SK-N-SH treated with all-trans-retinoic acid at 6 μM for 48 hours (cell line): ENCODE results near the gene ERCC2.

Experiments
- ATAC-seq: fragments of 200-7000 bp; cut with Tn5 transposase; 3 replicates; pipeline ENCODE4 v1.9.1; 2020; ENCODE audit warnings: mild to moderate bottlenecking, moderate library complexity
- ARNTL ChIP-seq: fragments of 450-650 bp; formaldehyde crosslinking; IDR thresholded peaks from 2 replicates; pipeline ENCODE4 v1.5.0; 2020; ENCODE audit warnings: low read depth, mild to moderate bottlenecking, moderate library complexity, borderline replicate concordance
- CSDC2 ChIP-seq: fragments of 250-450 bp; sonication (Bioruptor Pico); IDR thresholded peaks from 2 replicates; pipeline ENCODE4 v1.5.0; 2020; ENCODE audit warnings: mild to moderate bottlenecking, moderate library complexity
- ISL1 ChIP-seq: fragments of 250-450 bp; sonication (Bioruptor Pico); IDR thresholded peaks from 2 replicates; pipeline ENCODE4 v2.1.2; 2022; ENCODE audit warnings: mild to moderate bottlenecking, moderate library complexity
- OSR1 ChIP-seq: fragments of 250-450 bp; sonication (Bioruptor Pico); IDR thresholded peaks from 2 replicates; pipeline ENCODE4 v1.8.0; 2022; ENCODE audit warnings: moderate library complexity, mild to moderate bottlenecking, inconsistent platforms
- POU6F1 ChIP-seq: fragments of 250-450 bp; sonication (Bioruptor Pico); IDR thresholded peaks from 2 replicates; pipeline ENCODE4 v1.8.0; 2021; ENCODE audit warnings: low read depth, mild to moderate bottlenecking, moderate library complexity, borderline replicate concordance
- PPARA ChIP-seq: fragments of 250-450 bp; sonication (Bioruptor Pico); IDR thresholded peaks from 2 replicates; pipeline ENCODE4 v1.5.0; 2020; ENCODE audit warnings: mild to moderate bottlenecking, borderline replicate concordance
- RARB ChIP-seq: fragments of 250-450 bp; sonication (Bioruptor Pico); IDR thresholded peaks from 2 replicates; pipeline ENCODE4 v1.8.0; 2021; ENCODE audit warnings: mild to moderate bottlenecking, moderate library complexity
- SNAI2 ChIP-seq: fragments of 250-450 bp; sonication (Bioruptor Pico); IDR thresholded peaks from 2 replicates; pipeline ENCODE4 v1.5.0; 2020; ENCODE audit warnings: mild to moderate bottlenecking, moderate library complexity
- TOX ChIP-seq: fragments of 250-450 bp; sonication (Bioruptor Pico); IDR thresholded peaks from 2 replicates; pipeline ENCODE4 v1.8.0; 2021; ENCODE audit warnings: mild to moderate bottlenecking, moderate library complexity, borderline replicate concordance
- ZFP3 ChIP-seq: fragments of 250-450 bp; sonication (Bioruptor Pico); IDR thresholded peaks from 2 replicates; pipeline ENCODE4 v1.5.0; 2020; ENCODE audit warnings: mild to moderate bottlenecking, moderate library complexity
- ZFP30 ChIP-seq: fragments of 450-650 bp; formaldehyde crosslinking; IDR thresholded peaks from 2 replicates; pipeline ENCODE4 v1.5.0; 2022; ENCODE audit warnings: mild to moderate bottlenecking, moderate library complexity
- ZNF565 ChIP-seq: fragments of 450-650 bp; formaldehyde crosslinking; conservative IDR thresholded peaks from 2 replicates; pipeline ENCODE4 v1.5.0; 2020; ENCODE audit warnings: low read depth, mild to moderate bottlenecking, moderate library complexity
- ZNF70 ChIP-seq: fragments of 450-650 bp; formaldehyde crosslinking; IDR thresholded peaks from 2 replicates; pipeline ENCODE4 v1.5.0; 2020; ENCODE audit warnings: mild to moderate bottlenecking, moderate library complexity
- ZNF8 ChIP-seq: fragments of 450-650 bp; formaldehyde crosslinking; IDR thresholded peaks from 2 replicates; pipeline ENCODE4 v1.5.0; 2020; ENCODE audit warnings: mild to moderate bottlenecking, moderate library complexity
- TF ChIP-seq, protein P1 (sequence below): fragments of 250-450 bp; sonication (Bioruptor Pico); IDR thresholded peaks from 2 replicates; pipeline ENCODE4 v1.5.0; 2020; ENCODE audit warnings: mild to moderate bottlenecking, moderate library complexity
- TF ChIP-seq, protein P2 (sequence below): fragments of 250-450 bp; sonication (Bioruptor Pico); IDR thresholded peaks from 2 replicates; pipeline ENCODE4 v1.5.1; 2021; ENCODE audit warnings: mild to moderate bottlenecking, moderate library complexity
- TF ChIP-seq, protein P3 (sequence below): fragments of 250-450 bp; sonication (Bioruptor Pico); IDR thresholded peaks from 2 replicates; pipeline ENCODE4 v1.5.1; 2020; ENCODE audit warnings: low read depth, mild to moderate bottlenecking, moderate library complexity

The ERCC2 gene

DNA sequence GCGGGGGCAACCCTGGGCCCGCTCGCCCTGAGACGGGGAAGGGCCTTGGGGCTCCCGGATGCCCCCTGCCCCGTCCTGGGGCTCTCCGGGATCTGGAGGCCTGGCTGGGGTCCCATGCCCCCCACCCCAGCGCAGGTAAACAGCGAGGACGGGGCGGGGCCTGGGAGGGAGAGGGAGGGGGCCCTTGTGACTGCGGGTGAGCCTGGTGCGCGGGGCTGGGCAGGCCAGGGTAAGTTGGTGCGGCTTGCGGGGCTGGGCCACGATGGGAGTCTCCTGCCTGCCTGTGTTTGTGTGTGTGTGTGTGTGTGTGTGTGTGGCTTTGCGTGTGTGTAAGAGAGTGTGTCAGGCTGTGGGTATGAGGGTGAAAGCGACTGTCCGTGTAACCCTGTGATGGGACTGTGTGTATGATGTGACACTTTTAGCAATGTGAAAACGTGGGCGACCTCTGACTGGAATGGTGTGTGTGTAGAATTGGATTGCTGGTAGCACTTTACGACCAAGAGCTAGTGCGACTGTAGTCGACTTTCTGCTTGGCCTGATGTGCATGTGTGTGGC lies 29.4 kb downstream of the ERCC2 start:
- TF ChIP-seq, protein P1, sequence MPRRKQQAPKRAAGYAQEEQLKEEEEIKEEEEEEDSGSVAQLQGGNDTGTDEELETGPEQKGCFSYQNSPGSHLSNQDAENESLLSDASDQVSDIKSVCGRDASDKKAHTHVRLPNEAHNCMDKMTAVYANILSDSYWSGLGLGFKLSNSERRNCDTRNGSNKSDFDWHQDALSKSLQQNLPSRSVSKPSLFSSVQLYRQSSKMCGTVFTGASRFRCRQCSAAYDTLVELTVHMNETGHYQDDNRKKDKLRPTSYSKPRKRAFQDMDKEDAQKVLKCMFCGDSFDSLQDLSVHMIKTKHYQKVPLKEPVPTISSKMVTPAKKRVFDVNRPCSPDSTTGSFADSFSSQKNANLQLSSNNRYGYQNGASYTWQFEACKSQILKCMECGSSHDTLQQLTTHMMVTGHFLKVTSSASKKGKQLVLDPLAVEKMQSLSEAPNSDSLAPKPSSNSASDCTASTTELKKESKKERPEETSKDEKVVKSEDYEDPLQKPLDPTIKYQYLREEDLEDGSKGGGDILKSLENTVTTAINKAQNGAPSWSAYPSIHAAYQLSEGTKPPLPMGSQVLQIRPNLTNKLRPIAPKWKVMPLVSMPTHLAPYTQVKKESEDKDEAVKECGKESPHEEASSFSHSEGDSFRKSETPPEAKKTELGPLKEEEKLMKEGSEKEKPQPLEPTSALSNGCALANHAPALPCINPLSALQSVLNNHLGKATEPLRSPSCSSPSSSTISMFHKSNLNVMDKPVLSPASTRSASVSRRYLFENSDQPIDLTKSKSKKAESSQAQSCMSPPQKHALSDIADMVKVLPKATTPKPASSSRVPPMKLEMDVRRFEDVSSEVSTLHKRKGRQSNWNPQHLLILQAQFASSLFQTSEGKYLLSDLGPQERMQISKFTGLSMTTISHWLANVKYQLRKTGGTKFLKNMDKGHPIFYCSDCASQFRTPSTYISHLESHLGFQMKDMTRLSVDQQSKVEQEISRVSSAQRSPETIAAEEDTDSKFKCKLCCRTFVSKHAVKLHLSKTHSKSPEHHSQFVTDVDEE (CRISPR knock-in tag) = no peak
- TF ChIP-seq POU6F1 (CRISPR knock-in tag) = no peak
- TF ChIP-seq SNAI2 (CRISPR knock-in tag) = no peak
- no peak for TF ChIP-seq ZNF8
- TF ChIP-seq, protein P2, sequence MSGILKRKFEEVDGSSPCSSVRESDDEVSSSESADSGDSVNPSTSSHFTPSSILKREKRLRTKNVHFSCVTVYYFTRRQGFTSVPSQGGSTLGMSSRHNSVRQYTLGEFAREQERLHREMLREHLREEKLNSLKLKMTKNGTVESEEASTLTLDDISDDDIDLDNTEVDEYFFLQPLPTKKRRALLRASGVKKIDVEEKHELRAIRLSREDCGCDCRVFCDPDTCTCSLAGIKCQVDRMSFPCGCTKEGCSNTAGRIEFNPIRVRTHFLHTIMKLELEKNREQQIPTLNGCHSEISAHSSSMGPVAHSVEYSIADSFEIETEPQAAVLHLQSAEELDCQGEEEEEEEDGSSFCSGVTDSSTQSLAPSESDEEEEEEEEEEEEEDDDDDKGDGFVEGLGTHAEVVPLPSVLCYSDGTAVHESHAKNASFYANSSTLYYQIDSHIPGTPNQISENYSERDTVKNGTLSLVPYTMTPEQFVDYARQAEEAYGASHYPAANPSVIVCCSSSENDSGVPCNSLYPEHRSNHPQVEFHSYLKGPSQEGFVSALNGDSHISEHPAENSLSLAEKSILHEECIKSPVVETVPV (CRISPR knock-in tag) = no peak
- no peak for TF ChIP-seq ZNF565 (CRISPR knock-in tag)
- TF ChIP-seq OSR1 (CRISPR knock-in tag) = no peak
- TF ChIP-seq ZFP3 = no peak
- TF ChIP-seq CSDC2 (CRISPR knock-in tag) = no peak
- TF ChIP-seq ARNTL (CRISPR knock-in tag) = no peak
- TF ChIP-seq PPARA (CRISPR knock-in tag) = no peak
- TF ChIP-seq TOX (CRISPR knock-in tag) = no peak
- TF ChIP-seq, all 23 proteins: peak for 0
- ATAC-seq = no peak

DNA sequence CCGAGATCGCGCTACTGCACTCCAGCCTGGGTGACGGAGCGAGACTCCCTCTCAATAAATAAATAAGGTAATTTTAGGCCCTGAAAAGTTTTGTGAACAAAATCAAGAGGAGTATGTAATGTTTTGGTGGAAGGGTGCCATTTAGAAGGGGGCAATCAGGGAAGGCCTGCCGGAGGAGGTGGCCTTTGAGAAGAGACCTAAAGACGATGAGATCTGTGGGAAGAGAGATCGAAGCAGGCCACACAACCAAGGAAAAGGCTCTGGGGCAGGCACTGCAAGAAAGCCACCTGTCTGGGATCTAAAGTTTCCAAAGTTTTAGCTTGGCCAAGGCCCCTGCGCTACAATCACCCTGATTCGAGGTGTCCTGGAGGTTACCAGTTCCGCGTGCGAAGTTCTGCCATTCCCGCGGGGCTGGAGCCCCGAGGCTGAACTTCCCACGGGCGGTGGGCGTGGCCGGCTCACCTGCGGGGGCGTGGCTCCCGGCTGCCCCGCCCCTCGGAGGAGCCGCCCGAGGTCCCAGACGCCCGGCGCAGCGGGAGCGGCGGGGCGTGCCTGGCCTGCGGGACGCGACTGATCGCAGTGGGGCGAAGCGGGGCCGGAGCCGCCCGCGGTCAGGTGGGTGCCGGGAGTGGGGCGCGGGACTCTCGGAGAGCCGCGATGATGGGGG lies 30.0 kb downstream of the ERCC2 start, which contains the start of gene KLC3:
TSS of gene KLC3 (plus strand) at position 519 of the 667 bp plus-strand sequence. CDS start 4,792 bp downstream, outside the sequence.
- TF ChIP-seq, protein P3, sequence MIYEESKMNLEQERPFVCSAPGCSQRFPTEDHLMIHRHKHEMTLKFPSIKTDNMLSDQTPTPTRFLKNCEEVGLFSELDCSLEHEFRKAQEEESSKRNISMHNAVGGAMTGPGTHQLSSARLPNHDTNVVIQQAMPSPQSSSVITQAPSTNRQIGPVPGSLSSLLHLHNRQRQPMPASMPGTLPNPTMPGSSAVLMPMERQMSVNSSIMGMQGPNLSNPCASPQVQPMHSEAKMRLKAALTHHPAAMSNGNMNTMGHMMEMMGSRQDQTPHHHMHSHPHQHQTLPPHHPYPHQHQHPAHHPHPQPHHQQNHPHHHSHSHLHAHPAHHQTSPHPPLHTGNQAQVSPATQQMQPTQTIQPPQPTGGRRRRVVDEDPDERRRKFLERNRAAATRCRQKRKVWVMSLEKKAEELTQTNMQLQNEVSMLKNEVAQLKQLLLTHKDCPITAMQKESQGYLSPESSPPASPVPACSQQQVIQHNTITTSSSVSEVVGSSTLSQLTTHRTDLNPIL (CRISPR knock-in tag) = no peak
- TF ChIP-seq PPARA (CRISPR knock-in tag) (no peak), ISL1 (CRISPR knock-in tag) (no peak), RARB (CRISPR knock-in tag) (no peak), ZFP30 (CRISPR knock-in tag) (no peak), POU6F1 (CRISPR knock-in tag) (no peak), ARNTL (CRISPR knock-in tag) (no peak), ZNF70 (CRISPR knock-in tag) (no peak)
- TF ChIP-seq, protein P1 (CRISPR knock-in tag) = no peak
- TF ChIP-seq, protein P2 (CRISPR knock-in tag) = no peak
- ATAC-seq = no peak; the same call in 2 of the 3 replicates
